Muscle of back (tissue), 11 donors: ENCODE measurements around the gene CSNK1A1. TPM values are rescaled to one million over a fixed set of nuclear protein-coding genes. Genes with fewer than 3 reads are reported as not detected.
"Not testable (repeated sequence)": the region's sequence is repeated elsewhere in the genome, so short reads cannot be mapped to it uniquely, and the experiment has no call there.

Source experiments
- DNase-seq, 3 donors: peaks; one replicate each; pipeline versions ENCODE4 v3.0.0 to v3.0.0-alpha.2; 2013
- polyA plus RNA-seq, 10 donors: library from polyadenylated mRNA; unstranded; fragments of 120-200 nt; gene quantifications; one replicate each; pipeline ENCODE4 v1.2.1, GENCODE V29; 2013; ENCODE audit not compliant: insufficient read length in 10 of 10

CSNK1A1 gene
- polyA plus RNA-seq, 10 donors = 98.0 to 164 (median 134) TPM

GRCh38 chr5:149493316-149493715 is 57.9 kb downstream of the CSNK1A1 start:
- no peak for DNase-seq

DNA sequence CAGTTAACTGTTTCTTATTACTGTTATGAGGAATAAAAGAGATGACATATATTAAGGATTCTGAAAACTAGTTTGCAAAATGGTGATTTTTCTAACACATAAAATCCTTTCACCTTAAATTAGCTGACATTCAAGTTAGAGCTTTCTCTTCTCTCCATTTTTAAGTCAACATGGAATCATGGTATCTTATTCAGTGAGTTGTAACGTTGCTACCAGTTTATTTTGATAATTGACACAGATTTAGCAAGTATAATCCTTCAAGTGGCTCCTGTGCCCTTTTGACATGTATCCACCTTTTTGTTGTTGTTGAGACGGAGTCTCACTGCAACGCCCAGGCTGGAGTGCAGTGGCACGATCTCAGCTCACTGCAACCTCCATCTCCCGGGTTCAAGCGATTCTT is 58.5 kb downstream of the CSNK1A1 start:
- no peak for DNase-seq

DNA sequence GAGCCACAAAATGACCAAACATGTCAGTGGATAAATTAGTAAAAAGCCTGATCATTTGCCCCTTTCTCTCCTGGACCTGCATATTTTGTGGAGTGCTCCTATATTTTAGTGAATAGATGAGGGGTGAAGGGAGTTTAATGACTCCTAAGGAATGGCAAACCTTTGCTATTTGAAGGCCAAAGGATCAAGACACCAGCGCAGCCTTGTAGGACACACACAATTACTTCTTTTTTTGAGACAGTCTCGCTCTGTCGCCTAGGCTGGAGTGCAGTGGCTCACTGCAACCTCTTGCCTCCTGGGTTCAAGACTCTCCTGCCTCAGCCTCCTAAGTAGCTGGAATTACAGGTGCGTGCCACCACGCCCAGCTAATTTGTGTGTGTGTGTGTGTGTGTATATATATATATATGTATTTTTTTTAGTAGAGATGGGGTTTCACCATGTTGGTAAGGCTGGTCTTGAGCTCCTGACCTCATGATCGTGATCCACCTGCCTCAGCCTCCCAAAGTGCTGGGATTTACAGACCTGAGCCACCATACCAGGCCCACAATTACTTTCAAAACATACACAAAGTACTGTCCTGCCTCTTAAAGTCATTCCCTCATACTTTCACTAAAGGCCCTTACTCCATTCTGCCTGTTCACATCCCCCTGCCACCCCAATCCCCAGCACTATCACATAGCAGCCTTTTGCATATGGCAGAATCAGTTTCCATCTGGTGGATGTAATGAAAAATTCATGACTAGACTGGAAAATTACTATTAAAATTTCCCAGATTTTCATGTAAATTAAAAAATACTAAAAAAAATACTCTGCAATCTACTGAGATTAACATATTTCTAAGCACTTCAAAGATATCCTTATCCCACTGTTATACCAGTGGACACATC is 60.4 kb downstream of the CSNK1A1 start:
- no peak for DNase-seq

- peak; percentile 64 to 82 (median 73) for DNase-seq
Measured at GRCh38 chr5:149489605-149490037, 61.6 kb downstream of the CSNK1A1 start.

DNA sequence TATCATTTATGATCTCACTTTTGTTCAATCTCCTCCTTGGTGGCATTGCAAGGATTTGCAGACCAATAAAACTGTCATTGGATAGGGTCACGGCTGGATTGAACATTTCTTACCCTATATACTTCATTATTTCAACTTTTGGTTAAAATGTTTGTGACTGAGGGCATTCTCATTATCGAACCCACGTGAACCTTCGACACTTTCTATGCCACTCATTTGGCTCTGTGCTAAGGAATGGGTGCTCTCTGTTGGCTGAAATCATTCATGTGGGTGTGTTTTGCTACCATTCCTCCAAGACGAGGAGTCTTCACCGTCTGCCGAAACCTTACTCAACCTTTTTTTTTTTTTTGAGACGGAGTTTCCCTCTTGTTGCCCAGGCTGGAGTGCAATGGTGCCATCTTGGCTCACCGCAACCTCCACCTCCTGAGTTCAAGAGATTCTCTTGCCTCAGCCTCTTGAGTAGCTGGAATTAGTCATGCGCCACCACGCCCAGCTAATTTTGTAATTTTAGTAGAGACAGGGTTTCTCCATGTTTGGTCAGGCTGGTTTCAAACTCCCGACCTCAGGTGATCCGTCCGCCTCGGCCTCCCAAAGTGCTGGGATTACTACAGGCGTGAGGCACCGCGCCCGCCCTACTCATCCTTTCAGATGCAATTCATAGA is 62.5 kb downstream of the CSNK1A1 start:
- no peak for DNase-seq

- no peak for DNase-seq
Measured at GRCh38 chr5:149487672-149488071, 63.6 kb downstream of the CSNK1A1 start.

- DNase-seq = peak in 1 of 3 donors; percentile 68
Measured at GRCh38 chr5:149486726-149487635, 64.3 kb downstream of the CSNK1A1 start.

GRCh38 chr5:149485655-149486615 is 65.3 kb downstream of the CSNK1A1 start:
- DNase-seq = peak; percentile 92 to 99 (median 93)

GRCh38 chr5:149481485-149481884 is 69.8 kb downstream of the CSNK1A1 start:
- DNase-seq = no peak

DNA sequence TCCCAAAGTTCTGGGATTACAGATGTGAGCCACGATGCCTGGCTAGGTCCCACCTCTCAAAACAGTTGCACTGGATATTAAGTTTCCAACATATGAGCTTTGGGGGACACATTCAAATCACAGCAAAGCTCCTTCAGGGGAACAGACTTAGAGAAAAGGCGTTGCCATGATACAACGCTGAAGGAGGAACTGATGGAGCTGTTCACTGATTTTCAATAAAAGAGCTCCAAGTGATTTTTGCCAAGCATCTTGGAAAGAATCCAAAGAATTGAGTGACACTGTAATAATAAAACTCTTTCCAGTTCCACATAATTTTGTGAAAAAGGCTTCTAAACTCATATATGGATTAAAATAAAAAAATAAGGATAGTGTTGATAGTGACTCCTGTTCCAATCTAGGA is 72.5 kb downstream of the CSNK1A1 start:
- DNase-seq = no peak

DNA sequence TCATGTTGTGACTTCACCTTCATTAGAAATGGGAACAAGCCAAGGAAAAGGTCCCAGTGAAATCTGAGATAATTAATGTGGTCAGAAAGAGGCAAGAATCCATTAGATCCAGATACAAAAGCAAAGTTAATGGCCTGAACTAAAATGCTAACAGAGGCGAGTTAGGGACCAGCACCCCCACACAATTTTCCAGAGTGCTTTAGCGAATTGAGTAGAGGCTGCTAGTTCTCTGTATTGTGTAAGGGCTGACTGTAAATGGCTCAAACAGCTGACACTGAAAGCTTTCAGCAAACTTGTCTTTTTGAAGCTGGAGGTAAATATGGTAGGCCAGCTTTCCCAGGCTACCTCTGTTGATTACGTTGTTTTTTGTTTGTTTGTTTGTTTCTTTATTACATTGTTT is 75.5 kb downstream of the CSNK1A1 start:
- no peak for DNase-seq

GRCh38 chr5:149474198-149474597 is 77.0 kb downstream of the CSNK1A1 start:
- no peak for DNase-seq

GRCh38 chr5:149473441-149473840 is 77.8 kb downstream of the CSNK1A1 start:
- no peak for DNase-seq

- no peak for DNase-seq
Measured at GRCh38 chr5:149472399-149472798, 78.8 kb downstream of the CSNK1A1 start.

GRCh38 chr5:149471406-149472183 is 79.6 kb downstream of the CSNK1A1 start:
- no peak for DNase-seq

- no peak for DNase-seq
Measured at GRCh38 chr5:149470942-149471341, 80.3 kb downstream of the CSNK1A1 start.

DNA sequence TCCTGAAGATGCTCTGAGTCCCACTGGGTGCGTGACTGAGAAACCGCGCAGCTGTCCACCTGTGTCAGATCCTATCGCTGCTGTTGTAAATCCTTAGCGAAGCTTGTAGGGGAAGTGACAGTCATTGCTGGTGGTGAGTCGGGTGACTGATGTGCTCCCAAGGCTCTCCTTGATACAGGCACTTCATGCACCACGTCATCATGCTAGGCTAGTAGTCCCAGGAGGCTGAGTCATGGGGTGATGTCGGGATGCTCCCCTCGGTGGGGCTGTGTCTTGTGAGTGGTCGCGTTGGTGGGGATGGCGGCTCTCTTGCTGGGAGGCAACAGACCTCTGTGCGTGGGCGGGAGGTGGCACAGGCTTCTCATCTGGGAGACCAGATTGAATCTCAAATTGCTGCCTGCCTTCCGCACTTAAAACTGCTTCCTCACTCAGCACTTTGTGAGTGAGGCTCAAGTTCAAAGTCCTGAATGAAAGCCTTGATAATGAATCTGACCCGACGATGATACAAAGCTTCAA is 84.7 kb downstream of the CSNK1A1 start:
- DNase-seq = peak in 1 of 3 donors; percentile 74

DNA sequence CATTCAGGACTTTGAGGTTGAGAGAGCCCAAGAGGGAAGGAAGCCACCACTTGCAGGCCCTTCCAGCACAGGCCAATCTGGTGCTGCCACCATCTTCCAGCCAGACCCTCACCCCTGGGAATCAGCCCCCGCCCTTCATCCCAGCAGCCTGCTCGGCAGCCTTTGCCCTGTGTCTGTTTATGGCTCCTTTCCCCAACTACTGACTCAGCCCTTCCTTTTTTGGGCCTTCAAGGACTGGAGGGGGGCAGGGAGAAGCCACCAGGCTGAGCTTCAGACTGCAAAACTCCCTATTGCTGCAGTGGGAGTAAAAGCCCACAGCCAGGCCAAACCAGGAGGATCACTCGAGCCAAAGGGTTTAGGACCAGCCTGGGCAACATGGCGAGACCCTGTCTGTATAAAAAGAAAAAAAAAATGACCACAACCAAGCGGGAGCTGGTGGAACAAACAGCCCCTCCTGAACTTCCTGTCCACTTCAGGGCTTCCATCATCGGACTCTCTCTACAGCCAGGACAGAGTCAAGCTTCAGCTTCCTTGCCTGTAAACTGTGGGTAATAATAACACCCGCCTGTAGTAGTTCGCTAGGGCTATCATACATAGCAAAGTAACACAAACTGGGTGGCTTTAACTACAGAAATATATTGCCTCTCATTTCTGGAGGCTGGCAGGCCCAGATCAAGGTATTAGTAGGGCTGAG is 86.3 kb downstream of the CSNK1A1 start:
- no peak for DNase-seq

DNA sequence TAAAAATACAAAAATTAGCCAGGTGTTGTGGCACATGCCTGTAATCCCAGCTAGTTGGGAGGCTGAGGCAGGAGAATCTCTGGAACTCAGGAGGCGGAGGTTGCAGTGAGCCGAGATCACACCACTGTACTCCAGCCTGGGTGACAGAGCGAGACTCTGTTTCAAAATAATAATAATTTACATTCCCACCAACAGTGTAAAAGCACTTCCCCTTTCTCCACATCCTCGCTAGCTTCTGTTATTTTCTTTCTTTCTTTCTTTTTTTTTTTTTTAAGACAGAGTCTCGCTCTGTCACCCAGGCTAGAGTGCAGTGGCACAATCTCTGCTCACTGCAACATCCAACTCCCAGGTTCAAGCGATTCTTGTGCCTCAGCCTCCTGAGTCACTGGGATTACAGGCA is 89.3 kb downstream of the CSNK1A1 start:
- DNase-seq = not testable (repeated sequence)
